Adipose tissue (tissue), 3 donors: ENCODE data around the gene KDM7A. TPM values are rescaled to one million over a fixed set of nuclear protein-coding genes. Genes with fewer than 3 reads are reported as not detected.
"Not testable (repeated sequence)": the region's sequence is repeated elsewhere in the genome, so short reads cannot be mapped to it uniquely, and the experiment has no call there.

Source experiments
- H3K27ac ChIP-seq: one replicate; pipeline ENCODE4 v1.5.1; 2013; ENCODE audit warnings: low read depth, low read length
- WGBS, 3 donors: extraction: QIAGEN DNeasy Blood & Tissue Kit; methylation state at CpG; one replicate each; pipeline ENCODE4 v1.1.7; 2013; 5-methylcytosine and 5-hydroxymethylcytosine counted together
- polyA plus RNA-seq, 3 donors: library from polyadenylated mRNA; stranded (reverse); fragments of 200-250 nt; gene quantifications; one replicate each; pipeline ENCODE4 v1.2.3, GENCODE V29; 2013
- donor health status: healthy with polysubstance abuse.
- donor health status: Bipolar disorder and iron deficiency.
- donor health status: healthy.

The KDM7A gene
- polyA plus RNA-seq, 3 donors: 2.9 to 6.3 (median 6.0) TPM

- H3K27ac ChIP-seq: no peak overlapping the region
- WGBS, 3 donors: 95 to 98% (median 97%) methylated on average over 6 of the region's 6 CpGs
Measured at GRCh38 chr7:140126435-140127034, 50.2 kb downstream of the KDM7A start.

GRCh38 chr7:140122965-140123364 lies 53.8 kb downstream of the KDM7A start:
- H3K27ac ChIP-seq: no peak overlapping the region
- WGBS, 3 donors: 96 to 98% (median 98%) methylated on average over 3 of the region's 3 CpGs

- WGBS, 3 donors: 37 to 70% (median 61%) methylated on average over 4 of the region's 4 CpGs
- H3K27ac ChIP-seq: no peak overlapping the region
Measured at GRCh38 chr7:140121326-140121725, 55.5 kb downstream of the KDM7A start.

- 98 to 100% (median 99%) methylated on average over 22 to 31 of the region's 31 CpGs for WGBS, 3 donors
- H3K27ac ChIP-seq: not testable (repeated sequence)
Measured at GRCh38 chr7:140114817-140115216, 62.0 kb downstream of the KDM7A start.

- H3K27ac ChIP-seq: not testable (repeated sequence)
- 94 to 98% (median 97%) methylated on average over 7 to 8 of the region's 8 CpGs for WGBS, 3 donors
Measured at GRCh38 chr7:140108777-140109176, 68.0 kb downstream of the KDM7A start.

- no peak overlapping the region for H3K27ac ChIP-seq
- 72 to 90% (median 90%) methylated on average over 4 of the region's 4 CpGs for WGBS, 3 donors
Measured at GRCh38 chr7:140096459-140096858, 80.3 kb downstream of the KDM7A start.

GRCh38 chr7:140093375-140093774 lies 83.4 kb downstream of the KDM7A start:
- 84 to 95% (median 90%) methylated on average over 1 of the region's 1 CpG for WGBS, 3 donors
- H3K27ac ChIP-seq: no peak overlapping the region

GRCh38 chr7:140085447-140085846 lies 91.3 kb downstream of the KDM7A start:
- WGBS, 3 donors: 57 to 81% (median 59%) methylated on average over 2 of the region's 2 CpGs
- H3K27ac ChIP-seq: no peak overlapping the region

GRCh38 chr7:140084972-140085371 lies 91.8 kb downstream of the KDM7A start:
- 60 to 81% (median 66%) methylated on average over 8 of the region's 8 CpGs for WGBS, 3 donors
- H3K27ac ChIP-seq: no peak overlapping the region

GRCh38 chr7:140084142-140084655 lies 92.6 kb downstream of the KDM7A start:
- 68 to 93% (median 70%) methylated on average over 4 of the region's 4 CpGs for WGBS, 3 donors
- H3K27ac ChIP-seq: no peak overlapping the region

- 75 to 88% (median 79%) methylated on average over 6 to 7 of the region's 7 CpGs for WGBS, 3 donors
Measured at GRCh38 chr7:140082770-140083169, 94.0 kb downstream of the KDM7A start.

GRCh38 chr7:140081774-140082425 lies 94.9 kb downstream of the KDM7A start:
- WGBS, 3 donors: 90 to 97% (median 92%) methylated on average over 11 of the region's 11 CpGs
- no peak overlapping the region for H3K27ac ChIP-seq

More at GRCh38 chr7:140082770-140083169, 94.0 kb downstream of the KDM7A start:
- no peak overlapping the region for H3K27ac ChIP-seq

- whole genome bisulfite sequencing, 3 donors: 29 to 74% (median 69%) methylated on average over 7 of the region's 7 CpGs
- no peak overlapping the region for H3K27ac ChIP-seq
Measured at GRCh38 chr7:140080919-140081318, 95.9 kb downstream of the KDM7A start.

- no peak overlapping the region for H3K27ac ChIP-seq
- WGBS, 3 donors: 36 to 56% (median 44%) methylated on average over 6 of the region's 6 CpGs
Measured at GRCh38 chr7:140079121-140079536, 97.7 kb downstream of the KDM7A start.

GRCh38 chr7:140078392-140078791 lies 98.4 kb downstream of the KDM7A start:
- WGBS, 3 donors: 72 to 85% (median 74%) methylated on average over 13 of the region's 13 CpGs
- H3K27ac ChIP-seq: no peak overlapping the region

- WGBS, 3 donors: 78 to 83% (median 80%) methylated on average over 6 of the region's 6 CpGs
- no peak overlapping the region for H3K27ac ChIP-seq
Measured at GRCh38 chr7:140074780-140075179, 102.0 kb downstream of the KDM7A start.

GRCh38 chr7:140070546-140070945 lies 106.2 kb downstream of the KDM7A start:
- H3K27ac ChIP-seq: no peak overlapping the region

- 85 to 95% (median 91%) methylated on average over 4 of the region's 4 CpGs for WGBS, 3 donors
- no peak overlapping the region for H3K27ac ChIP-seq
Measured at GRCh38 chr7:140069298-140069949, 107.4 kb downstream of the KDM7A start.

- WGBS, 3 donors: 71 to 91% (median 72%) methylated on average over 2 of the region's 2 CpGs
- H3K27ac ChIP-seq: no peak overlapping the region
Measured at GRCh38 chr7:140068033-140068432, 108.8 kb downstream of the KDM7A start.
